PFSK-1 (cell line): ENCODE results near the gene RWDD3.

Experiments
- FOXP2 ChIP-seq: optimal IDR thresholded peaks from 2 replicates; pipeline ENCODE3; 2011; ENCODE audit warnings: borderline replicate concordance, control low read depth, inconsistent platforms; ENCODE audit not compliant: insufficient read depth; ENCODE audit errors: extremely low read length, extremely low read depth
- POLR2AphosphoS5 ChIP-seq: IDR thresholded peaks from 2 replicates; pipeline ENCODE4 v1.6.1; 2012; ENCODE audit warnings: low read depth, mild to moderate bottlenecking, control low read depth, low read length, moderate library complexity
- REST ChIP-seq, 2 experiments: IDR thresholded peaks; 2 replicates each; pipeline versions ENCODE4 v1.6.1 to v1.8.0; 2011 to 2012; ENCODE audit warnings: low read depth in 2 of 2, low read length in 2 of 2, control low read depth in 1 of 2, inconsistent platforms in 1 of 2, mild to moderate bottlenecking in 1 of 2, moderate library complexity in 1 of 2; ENCODE audit not compliant: insufficient read depth in 1 of 2
- SIN3A ChIP-seq: IDR thresholded peaks from 2 replicates; pipeline ENCODE4 v1.6.1; 2012; ENCODE audit warnings: mild to moderate bottlenecking, low read length, moderate library complexity, borderline replicate concordance; ENCODE audit not compliant: insufficient read depth
- TAF1 ChIP-seq: IDR thresholded peaks from 2 replicates; pipeline ENCODE4 v1.6.1; 2012; ENCODE audit warnings: low read length, control low read depth, borderline replicate concordance; ENCODE audit not compliant: insufficient read depth

Gene RWDD3

DNA sequence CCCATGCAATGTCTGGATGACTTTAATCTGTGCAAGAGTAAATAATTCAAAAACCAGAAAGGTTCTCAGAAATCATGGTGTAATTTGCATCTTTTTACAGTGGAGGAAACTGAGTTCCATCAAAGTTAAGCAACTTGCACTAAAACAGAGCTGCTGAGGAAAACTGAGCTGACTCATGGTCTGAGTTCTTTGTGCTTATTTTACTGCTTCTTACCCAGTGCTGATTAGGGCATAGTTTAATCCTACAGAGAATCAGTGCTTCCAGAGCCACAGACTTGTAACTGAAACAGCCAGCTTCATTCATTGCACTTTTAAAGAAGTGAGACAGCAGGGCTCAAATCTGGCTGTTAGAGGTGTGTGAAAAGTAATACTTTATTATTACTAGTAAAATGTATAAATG, 10.9 kb upstream of the RWDD3 start:
- TF ChIP-seq POLR2AphosphoS5 (no peak), REST (IDR thresholded peaks at IDR 0.05; ENCODE audit: insufficient read depth in 1 of 2, low read depth in 2 of 2, low read length in 2 of 2) (no peak)

- TF ChIP-seq SIN3A: no peak
Measured at GRCh38 chr1:95226781-95227660, 7.0 kb upstream of the RWDD3 start.

DNA sequence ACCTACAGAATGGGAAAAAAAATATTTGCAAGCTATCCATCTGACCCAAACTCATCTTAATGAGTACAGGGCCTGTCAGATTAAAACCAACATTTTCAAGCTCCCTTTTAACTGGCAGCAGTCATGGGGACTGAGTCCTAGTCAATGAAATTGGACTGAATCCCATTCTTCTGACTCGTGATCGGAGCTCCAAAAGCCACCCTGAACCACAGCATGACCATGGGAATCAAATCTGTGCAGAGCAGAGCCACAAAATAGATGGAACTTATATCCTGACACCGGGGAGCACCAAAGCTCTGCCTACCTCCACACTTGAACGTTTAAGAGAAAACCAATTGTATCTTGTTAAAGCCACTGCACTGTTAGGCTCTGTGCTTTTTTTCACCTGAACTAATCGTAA, 5.0 kb upstream of the RWDD3 start:
- TF ChIP-seq REST (IDR thresholded peaks at IDR 0.05; ENCODE audit: insufficient read depth in 1 of 2, low read depth in 2 of 2, low read length in 2 of 2) (no peak), FOXP2 (no peak), POLR2AphosphoS5 (no peak), SIN3A (no peak), TAF1 (no peak)

GRCh38 chr1:95229706-95230105, 4.3 kb upstream of the RWDD3 start:
- no peak for TF ChIP-seq TAF1
- no peak for TF ChIP-seq SIN3A

GRCh38 chr1:95230256-95230655, 3.8 kb upstream of the RWDD3 start:
- TF ChIP-seq TAF1 (no peak), REST (IDR thresholded peaks at IDR 0.05; ENCODE audit: insufficient read depth in 1 of 2, low read depth in 2 of 2, low read length in 2 of 2) (no peak), POLR2AphosphoS5 (no peak), SIN3A (no peak), FOXP2 (no peak)

DNA sequence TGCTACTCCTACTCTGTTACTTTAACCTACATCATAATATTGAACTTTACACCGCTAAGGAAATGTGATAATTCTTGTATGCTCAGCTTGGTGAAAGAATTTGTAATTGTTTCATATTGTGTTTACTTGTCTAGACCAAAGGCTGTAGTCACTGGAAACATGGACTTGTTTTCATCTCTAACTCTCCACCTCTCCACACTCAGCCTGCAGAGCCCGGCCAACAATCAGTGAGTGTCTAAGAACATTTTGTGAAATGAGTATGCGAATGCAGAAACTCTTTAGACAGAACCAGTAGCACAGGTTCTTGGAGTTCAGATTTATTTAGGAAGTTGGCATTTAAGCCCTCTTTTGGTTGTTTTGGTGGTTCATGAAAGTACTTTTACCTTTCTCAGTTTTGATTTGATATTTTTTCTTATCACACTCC, 3.2 kb upstream of the RWDD3 start:
- TF ChIP-seq SIN3A (no peak), FOXP2 (no peak)
